Cerebellar cortex (tissue), 1 donor: ENCODE measurements around the gene PLA2G5.
"Not testable (repeated sequence)": the region's sequence is repeated elsewhere in the genome, so short reads cannot be mapped to it uniquely, and the experiment has no call there.

Experiments
- DNase-seq: peaks from one replicate; pipeline ENCODE4 v3.0.0-alpha.2; 2015; ENCODE audit warnings: low spot score

The PLA2G5 gene

DNA sequence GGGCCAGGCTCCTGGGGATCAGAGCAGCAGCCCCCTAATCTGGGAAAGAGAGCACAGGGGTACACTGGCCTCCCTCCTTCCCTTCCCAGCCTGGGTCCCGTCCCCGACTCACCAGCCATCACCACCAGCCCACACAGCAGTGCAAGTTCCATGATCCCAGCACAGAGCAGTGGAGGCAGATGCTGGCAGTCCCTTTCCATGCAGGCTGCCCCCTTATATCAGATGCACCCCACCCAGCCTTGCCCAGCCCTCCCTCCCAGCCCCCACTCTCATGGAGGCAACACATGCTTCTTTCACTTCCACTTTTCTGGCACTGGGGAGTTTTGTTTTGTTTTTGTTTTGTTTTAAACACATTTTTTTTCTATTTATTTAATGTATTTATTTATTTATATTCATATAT is 49.4 kb downstream of the PLA2G5 start, which contains the start of gene PLA2G2D:
TSS of gene PLA2G2D (minus strand) at position 190 of the 400 bp plus-strand sequence. CDS start at position 152, 38 bp downstream.
- DNase-seq, result no peak

DNA sequence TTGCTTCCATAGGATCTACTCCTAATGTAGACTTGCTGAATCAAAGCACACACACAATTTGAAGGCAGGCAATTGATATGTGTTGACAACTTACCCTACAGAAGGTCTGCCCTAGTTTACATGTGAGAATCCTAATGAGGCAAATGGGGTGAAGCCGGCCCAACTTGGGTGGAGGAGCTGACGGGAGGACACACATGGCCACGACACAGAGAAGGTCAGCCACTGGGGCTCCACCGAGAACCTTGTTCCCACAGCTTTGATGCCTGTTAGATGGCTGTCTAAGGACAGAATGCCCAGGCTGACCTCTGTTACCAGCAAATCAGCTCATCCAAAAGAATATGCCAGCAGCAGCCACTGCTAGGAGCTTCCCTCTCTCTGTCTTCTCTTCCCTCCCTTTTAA is 50.8 kb downstream of the PLA2G5 start:
- DNase-seq, result no peak

- no peak for DNase-seq
These were observed 53.9 kb downstream of the PLA2G5 start for GRCh38 chr1:20123722-20124455.

GRCh38 chr1:20124456-20125057 is 54.6 kb downstream of the PLA2G5 start:
- DNase-seq, result no peak

GRCh38 chr1:20125100-20125499 is 55.1 kb downstream of the PLA2G5 start:
- no peak for DNase-seq

- no peak for DNase-seq
These were observed 56.2 kb downstream of the PLA2G5 start for GRCh38 chr1:20126041-20126805.

DNA sequence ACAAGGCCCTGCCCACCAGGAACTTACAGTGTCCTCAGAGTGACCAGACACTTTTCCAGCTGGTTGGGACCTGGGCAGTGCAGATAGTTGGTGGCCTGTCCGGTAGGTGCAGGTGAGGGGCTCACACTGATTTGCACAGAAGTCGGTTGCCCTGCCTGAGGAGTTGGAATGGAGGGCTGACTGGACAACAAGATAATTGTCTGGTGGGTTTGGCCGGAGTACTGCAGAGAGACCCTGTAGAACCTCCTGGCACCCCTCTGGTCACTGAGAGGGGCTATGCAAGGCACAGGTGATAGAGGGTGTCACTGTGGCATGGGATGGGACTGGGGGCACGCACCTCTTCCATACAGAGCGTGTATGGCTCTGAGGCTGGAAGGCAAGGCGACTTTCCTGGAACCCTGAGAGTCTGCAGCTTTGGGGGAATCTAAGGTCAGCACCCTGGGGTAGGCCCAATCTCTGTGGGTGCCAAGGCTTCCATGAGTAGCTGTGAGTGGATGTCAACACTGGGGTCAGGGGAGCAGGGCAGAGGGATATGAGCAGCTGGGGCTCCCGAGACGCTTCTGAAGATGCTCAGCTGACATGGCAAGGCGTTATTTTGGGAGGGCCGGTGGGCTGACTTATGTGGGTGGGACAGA is 56.9 kb downstream of the PLA2G5 start:
- DNase-seq, result no peak

GRCh38 chr1:20130518-20130917 is 60.5 kb downstream of the PLA2G5 start:
- not testable (repeated sequence) for DNase-seq

- DNase-seq, result no peak
These were observed 65.0 kb downstream of the PLA2G5 start for GRCh38 chr1:20134995-20135394.

DNA sequence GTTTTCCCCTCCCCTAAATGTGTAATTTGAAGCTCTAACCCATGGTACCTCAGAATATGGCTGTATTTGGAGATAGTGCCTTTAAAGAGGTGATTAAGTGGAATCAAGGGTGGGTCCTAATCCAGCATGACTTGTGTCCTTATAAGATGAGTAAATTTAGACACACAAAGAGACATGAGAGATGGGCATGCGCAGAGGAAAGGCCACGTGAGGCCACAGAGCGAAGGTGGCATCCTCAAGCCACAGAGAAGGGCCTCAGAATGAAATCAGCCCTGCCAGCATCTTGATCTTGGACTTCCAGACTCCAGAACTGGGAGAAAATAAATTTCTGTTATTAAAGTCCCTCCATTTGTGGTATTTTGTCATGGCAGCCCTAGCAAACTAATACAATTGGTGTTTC is 66.3 kb downstream of the PLA2G5 start:
- no peak for DNase-seq

GRCh38 chr1:20137055-20137454 is 67.1 kb downstream of the PLA2G5 start:
- DNase-seq, result no peak

DNA sequence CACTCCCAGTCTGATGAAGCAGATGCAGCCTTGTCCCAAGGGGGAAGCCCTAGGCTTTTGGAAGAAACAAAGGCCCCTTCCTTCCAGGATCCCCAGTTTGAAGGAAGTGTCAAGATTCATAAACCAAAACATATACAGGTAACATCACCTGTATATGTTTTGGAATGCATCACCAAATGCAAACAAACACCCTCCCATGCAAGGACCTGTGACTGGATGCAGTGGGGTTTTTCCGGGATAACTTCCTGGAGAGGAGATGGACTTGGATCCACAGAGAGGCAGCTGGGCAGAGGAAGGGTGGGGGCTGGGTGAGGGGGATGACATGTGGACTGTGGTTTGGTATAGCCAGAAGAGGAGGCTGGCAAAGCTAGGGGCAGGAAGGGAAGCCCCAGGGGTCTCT is 67.6 kb downstream of the PLA2G5 start:
- DNase-seq, result no peak

- no peak for DNase-seq
These were observed 68.4 kb downstream of the PLA2G5 start for GRCh38 chr1:20138346-20138745.

DNA sequence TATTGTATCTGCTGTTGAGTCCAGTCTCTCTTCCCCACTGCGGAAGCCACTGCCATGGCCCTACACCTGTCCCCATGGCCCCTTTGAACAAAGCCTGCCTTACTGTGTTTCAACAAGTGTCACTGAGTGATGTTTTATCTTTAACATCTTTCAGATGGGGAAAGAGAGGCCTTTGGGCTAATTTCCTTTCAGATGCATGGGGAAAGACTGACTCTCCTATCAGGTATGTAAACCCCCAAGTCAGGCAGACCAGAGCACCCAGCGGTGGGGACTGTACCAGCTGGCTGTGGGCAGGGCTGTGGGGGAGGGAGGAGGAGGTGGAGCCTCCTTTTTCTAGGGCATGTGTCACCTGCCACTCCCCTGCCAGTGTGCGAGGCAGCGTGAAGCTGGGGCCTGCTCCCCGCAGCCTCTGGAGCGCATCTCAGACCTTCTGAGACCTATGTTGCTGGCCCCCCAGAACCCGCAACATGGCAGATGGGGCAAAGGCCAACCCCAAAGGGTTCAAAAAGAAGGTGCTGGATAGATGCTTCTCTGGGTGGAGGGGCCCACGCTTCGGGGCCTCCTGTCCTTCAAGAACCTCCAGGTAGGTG is 69.1 kb downstream of the PLA2G5 start, which contains the start of gene PLA2G2F:
TSS of gene PLA2G2F (plus strand) at position 363 of the 590 bp plus-strand sequence. CDS start at position 468, 105 bp downstream.
- no peak for DNase-seq

DNA sequence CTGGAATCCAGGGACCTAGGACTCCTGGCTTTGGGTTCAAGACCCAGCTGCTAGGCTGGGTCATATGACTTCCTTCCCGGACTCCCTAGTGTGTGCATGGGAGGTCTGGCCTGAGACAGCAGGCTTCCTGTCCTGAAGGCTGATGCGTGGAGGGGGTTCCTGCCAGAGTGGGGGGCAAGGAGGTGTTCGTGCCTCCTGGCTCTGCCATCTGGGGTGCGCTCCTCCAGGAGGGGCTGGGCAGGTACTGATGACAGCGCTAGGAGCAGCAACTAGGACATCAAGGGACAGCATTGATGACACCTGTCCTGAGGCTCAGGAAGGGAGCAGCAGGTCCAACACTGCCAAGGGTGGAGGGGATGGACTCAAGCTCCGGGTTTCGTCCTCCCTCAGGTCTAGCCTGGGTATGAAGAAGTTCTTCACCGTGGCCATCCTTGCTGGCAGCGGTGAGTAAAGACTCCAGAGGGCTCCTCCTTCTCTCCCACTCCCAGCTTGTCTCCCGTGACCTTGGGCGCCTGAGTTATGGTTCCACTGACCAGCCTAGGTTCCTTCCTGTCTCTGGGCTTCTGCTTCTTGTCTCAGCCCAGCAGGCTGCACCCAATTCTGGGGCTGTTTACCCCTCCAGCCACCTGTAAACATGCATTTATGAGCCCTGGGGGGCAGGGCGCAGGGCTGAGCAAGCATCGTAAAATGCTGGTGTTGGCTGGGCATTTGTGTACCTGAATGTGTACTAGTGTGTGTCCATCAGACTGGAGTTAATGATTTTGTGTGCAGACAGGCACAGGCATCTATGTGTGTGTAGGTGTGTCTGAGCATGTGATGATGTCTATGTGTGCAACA is 70.0 kb downstream of the PLA2G5 start:
- DNase-seq, result no peak

DNA sequence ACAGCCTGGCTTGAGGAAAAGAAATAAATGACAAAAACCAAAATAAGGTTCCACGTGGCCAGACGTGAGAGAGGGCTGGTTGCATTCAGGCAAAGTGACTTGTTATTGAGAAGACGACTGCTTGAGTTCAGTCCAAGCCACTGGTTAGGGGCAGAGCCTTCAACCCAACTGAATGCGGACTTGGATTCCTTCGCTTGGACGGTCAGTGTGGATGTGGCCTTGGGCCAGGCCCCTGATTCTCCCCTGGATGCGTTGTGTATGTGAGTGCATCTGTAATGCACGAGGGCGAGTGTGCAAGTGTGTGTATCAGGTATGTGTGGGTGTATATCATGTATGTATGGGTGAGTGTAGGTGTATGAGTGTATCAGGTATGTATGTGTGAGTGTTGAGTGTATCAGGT is 71.0 kb downstream of the PLA2G5 start:
- DNase-seq, result no peak

- no peak for DNase-seq
These were observed 71.5 kb downstream of the PLA2G5 start for GRCh38 chr1:20141466-20141865.
